Kidney epithelial cell (primary cell): Measurements from ENCODE around the gene OLFML1. TPM values are rescaled to one million over a fixed set of nuclear protein-coding genes. Genes with fewer than 3 reads are reported as not detected.

ENCODE experiments used
- DNase-seq: peaks from one replicate; pipeline ENCODE4 v3.0.0-alpha.2; 2010; ENCODE audit warnings: low read depth
- H3K27me3 ChIP-seq: 2 replicates; pipeline ENCODE4 v1.6.0; 2011; ENCODE audit warnings: low read length; ENCODE audit not compliant: control insufficient read depth, insufficient read depth
- H3K36me3 ChIP-seq: 2 replicates; pipeline ENCODE4 v1.5.1; 2011; ENCODE audit warnings: low read length; ENCODE audit not compliant: control insufficient read depth, insufficient read depth
- H3K4me3 ChIP-seq: 2 replicates; pipeline ENCODE4 v1.5.1; 2011; ENCODE audit warnings: low read depth, mild to moderate bottlenecking, control low read depth, low read length
- total RNA-seq: library from RNA; depleted of rRNA; stranded (reverse); fragments of >200 nt; gene quantifications from 2 replicates; pipeline ENCODE4 v1.2.3, GENCODE V29; 2015
- TF ChIP-seq, protein P1 (sequence below): IDR thresholded peaks from 2 replicates; pipeline ENCODE4 v1.5.1; 2011; ENCODE audit warnings: mild to moderate bottlenecking, moderate library complexity, low read length, control low read depth, inconsistent platforms; ENCODE audit not compliant: insufficient read depth, poor library complexity, severe bottlenecking

The OLFML1 gene
- total RNA-seq, 1 donor from 2014 or later: not detected

DNA sequence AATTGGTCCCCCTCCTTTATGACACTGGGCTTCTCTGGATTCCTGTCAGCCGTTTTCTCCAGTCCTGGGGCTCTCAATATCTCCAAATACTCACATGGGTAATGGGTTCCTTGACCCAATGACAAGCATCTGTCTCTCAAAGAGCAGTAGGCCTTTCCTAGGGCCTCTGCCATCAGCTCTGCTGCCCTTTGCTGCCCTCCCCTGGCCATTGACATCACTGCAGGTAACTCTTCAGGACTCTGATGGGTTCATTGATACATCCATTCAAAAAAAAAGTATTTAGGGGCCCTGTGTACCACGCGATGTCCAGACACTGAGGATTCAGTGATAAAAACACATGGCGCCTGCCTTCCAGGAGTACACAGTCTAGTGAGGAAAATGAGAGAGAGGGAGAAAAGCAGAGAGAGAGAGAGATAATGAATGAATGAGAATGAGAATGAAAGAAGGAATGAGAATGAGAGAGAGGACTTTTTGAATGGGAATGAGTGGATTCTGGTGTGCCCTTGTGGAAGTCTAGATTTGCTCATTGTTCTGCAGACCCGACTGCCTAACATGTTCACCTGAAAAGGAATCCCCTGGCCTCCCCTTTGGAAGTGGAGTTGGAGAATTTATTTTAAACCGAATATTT is 42.6 kb upstream of the OLFML1 start:
- TF ChIP-seq, protein P1, sequence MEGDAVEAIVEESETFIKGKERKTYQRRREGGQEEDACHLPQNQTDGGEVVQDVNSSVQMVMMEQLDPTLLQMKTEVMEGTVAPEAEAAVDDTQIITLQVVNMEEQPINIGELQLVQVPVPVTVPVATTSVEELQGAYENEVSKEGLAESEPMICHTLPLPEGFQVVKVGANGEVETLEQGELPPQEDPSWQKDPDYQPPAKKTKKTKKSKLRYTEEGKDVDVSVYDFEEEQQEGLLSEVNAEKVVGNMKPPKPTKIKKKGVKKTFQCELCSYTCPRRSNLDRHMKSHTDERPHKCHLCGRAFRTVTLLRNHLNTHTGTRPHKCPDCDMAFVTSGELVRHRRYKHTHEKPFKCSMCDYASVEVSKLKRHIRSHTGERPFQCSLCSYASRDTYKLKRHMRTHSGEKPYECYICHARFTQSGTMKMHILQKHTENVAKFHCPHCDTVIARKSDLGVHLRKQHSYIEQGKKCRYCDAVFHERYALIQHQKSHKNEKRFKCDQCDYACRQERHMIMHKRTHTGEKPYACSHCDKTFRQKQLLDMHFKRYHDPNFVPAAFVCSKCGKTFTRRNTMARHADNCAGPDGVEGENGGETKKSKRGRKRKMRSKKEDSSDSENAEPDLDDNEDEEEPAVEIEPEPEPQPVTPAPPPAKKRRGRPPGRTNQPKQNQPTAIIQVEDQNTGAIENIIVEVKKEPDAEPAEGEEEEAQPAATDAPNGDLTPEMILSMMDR: peak; percentile 95
- no peaks in the 10 kb centered on the region for H3K36me3 ChIP-seq
- H3K27me3 ChIP-seq: no peaks in the 10 kb centered on the region
- DNase-seq: no peak
- no peak overlapping the region for H3K4me3 ChIP-seq

DNA sequence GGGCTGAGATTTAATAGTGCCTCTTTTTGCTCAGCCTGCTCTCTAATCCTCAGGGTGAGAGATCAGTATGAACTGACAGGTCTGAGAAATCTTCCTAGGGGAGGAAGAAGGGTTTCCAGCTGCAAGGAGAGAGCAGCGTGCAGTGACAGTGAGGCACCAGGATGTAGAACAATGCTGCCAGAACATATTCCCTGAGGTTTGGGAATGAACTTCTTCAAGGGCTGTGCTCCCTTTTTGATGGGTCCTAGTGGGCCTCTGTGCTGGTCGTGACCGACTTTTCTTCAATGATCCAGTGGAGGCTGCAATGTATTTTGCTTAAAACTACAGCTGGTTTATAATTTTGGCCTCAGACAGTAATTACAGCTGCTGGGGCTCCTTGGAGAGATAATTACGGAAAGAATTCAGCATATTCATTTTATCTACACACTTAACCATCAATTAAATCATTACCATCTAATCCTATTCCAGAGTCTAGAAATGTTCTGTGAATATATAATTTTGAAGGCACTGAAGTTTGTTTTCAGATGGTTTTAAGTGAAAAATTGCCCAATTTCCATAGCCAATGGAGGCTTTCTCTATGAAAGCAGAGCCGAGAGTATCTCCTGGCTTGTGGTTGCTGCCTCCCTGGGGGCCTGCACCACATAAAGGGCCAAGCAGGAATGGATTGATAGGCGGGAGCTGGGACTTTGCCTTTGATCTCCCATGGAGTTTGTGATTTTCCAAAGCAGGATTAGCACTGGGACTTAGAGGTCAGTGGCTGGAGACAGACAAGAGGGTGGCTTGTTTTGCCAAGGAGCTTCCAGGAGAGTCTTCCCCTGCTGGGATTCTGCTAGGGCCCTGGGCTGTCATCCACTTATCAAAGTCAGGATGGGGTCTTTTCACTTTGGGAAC is 41.0 kb upstream of the OLFML1 start:
- DNase-seq: no peak
- TF ChIP-seq, protein P1: no peak
- Histone ChIP-seq H3K27me3 (no peaks in the 10 kb centered on the region), H3K4me3 (no peak overlapping the region), H3K36me3 (no peaks in the 10 kb centered on the region)

DNA sequence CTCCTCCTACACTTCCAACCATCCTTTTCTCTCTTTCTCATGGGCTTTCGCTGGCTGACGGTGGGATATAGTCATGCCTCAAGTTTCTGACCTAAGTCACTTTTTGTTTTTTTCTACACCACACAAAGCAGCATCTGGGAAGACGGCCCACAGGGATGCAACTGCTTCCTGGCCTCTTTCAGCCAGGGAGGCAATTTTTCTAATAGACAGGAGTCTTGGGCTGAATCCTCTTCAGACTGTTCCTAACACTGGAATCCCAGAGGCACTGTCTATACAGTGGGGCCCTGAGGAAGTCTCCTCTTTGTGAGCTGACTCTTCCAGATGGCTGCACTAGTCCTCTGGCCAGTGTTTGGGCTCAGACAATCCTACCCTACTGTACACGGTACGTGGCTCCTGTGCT is 39.7 kb upstream of the OLFML1 start:
- Histone ChIP-seq H3K36me3 (no peaks in the 10 kb centered on the region), H3K27me3 (no peaks in the 10 kb centered on the region), H3K4me3 (no peak overlapping the region)
- TF ChIP-seq, protein P1: no peak
- no peak for DNase-seq

DNA sequence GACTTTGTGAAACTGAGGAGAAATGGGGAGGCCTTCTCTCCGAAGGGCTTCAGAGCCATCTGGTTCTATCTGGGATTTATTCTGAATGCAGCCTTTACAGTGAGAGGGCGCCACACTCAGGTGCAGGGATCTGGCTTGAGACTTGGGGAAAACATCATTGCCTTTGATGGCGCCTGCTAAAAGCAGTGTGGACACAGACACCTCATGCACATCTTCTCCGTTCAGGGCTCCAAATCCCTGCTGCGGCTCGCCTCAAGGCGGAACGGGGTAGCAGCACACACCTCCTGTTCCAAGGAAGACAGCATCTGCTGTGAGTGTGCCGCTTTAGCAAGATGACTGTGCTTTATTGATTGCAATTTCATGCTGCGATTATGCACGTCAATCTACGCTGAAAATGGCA is 37.1 kb upstream of the OLFML1 start:
- Histone ChIP-seq H3K36me3 (no peaks in the 10 kb centered on the region), H3K4me3 (no peak overlapping the region), H3K27me3 (no peaks in the 10 kb centered on the region)
- DNase-seq: no peak
- TF ChIP-seq, protein P1: no peak

DNA sequence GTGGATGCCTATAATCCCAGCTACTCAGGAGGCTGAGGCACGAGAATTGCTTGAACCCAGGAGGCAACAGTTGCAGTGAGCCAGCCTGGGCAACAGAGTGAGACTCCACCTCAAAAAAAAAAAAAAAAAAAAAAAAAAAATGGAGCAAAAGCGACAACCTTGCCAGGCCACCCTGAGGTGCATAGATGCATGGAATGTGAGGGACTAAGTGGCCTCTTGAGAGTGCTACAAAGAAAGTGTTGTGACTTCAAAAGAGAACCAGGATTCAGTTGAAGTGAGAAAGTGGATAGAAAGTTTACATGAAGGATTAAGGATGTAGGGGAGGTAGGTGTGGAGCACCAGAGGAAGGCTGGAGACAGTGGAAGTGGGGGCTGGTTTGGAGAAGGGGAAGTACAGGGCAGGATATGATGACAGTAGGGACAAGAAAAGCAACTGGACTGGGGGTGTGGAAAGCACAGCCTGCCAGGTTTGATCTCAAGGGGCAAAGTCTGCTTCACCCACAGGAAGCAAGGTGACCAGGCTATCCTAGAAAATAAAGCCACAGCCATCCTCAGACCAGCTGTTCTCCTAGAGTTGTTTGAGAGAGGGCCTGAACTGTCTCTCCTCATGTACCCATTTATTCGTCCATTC is 36.0 kb upstream of the OLFML1 start:
- H3K27me3 ChIP-seq: no peaks in the 10 kb centered on the region
- no peak for DNase-seq
- no peak overlapping the region for H3K4me3 ChIP-seq
- H3K36me3 ChIP-seq: no peaks in the 10 kb centered on the region
- TF ChIP-seq, protein P1: no peak
